ENCODE data around the gene CEP20. TPM values are rescaled to one million over a fixed set of nuclear protein-coding genes. Genes with fewer than 3 reads are reported as not detected.

Gene CEP20
- total and polyA plus RNA-seq, 2 of the 8 experiments (the other 6 are each of a cell fraction or from before 2014, with no cell fraction given): 16.2 to 49.0 TPM

DNA sequence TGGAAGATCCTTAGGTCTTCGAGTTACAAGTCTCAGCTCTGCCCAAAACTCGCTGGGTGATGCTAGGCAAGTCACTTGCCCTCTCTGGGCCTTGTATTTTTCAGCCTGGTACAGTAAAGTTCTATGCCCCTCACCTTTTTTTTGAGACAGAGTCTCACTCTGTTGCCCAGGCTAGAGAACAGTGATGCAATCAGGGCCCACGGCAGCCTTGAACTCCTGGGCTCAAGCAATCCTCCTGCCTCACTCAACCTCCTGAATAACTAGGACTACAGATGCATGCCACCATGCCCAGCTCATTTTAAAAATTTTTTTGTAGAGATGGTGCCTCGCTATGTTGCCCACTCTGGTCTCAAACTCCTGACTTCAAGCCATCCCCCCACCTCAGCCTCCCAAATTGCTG lies 35.4 kb downstream of the CEP20 start:
- Histone ChIP-seq H2BK12ac (ENCODE audit: low read depth, low read length) (no peak overlapping the region), H3K9ac (replicated peaks in 1 of 4; ENCODE audit: extremely low read depth in 1 of 4, low read depth in 3 of 4, low read length in 3 of 4) (no peak overlapping the region), H3K79me2 (ENCODE audit: control insufficient read depth in 1 of 2, insufficient read depth in 2 of 2, low read length in 2 of 2) (no peaks in the 10 kb centered on the region), H3K79me1 (ENCODE audit: low read depth, low read length) (no peaks in the 10 kb centered on the region), H2BK5ac (ENCODE audit: low read depth, low read length) (no peak overlapping the region), H3K36me3 (ENCODE audit: control insufficient read depth in 2 of 4, insufficient read depth in 4 of 4, low read length in 3 of 4) (no peaks in the 10 kb centered on the region), H3K4me3 (ENCODE audit: extremely low read depth in 1 of 4, insufficient read depth in 2 of 4, low read depth in 3 of 4, low read length in 4 of 4) (no peak overlapping the region), H3K27ac (ENCODE audit: low read depth, low read length) (no peak overlapping the region), H4K8ac (ENCODE audit: extremely low read depth, insufficient read depth, low read length) (no peak overlapping the region), H4K91ac (replicated peaks; ENCODE audit: insufficient read length, low read length) (no peak overlapping the region), H2BK20ac (ENCODE audit: low read length) (no peak overlapping the region), H3K23ac (ENCODE audit: insufficient read length) (no peak overlapping the region), H3K9me3 (ENCODE audit: insufficient read depth in 2 of 2, low read depth in 1 of 2, low read length in 1 of 2) (no peaks in the 10 kb centered on the region), H3K4ac (replicated peaks; ENCODE audit: insufficient read length, low read depth, low read length) (no peak overlapping the region), H2AFZ (ENCODE audit: low read length) (no peak overlapping the region), H3K14ac (ENCODE audit: insufficient read length) (no peak overlapping the region), H3K56ac (replicated peaks; ENCODE audit: insufficient read length, low read depth, low read length) (no peak overlapping the region), H2BK15ac (ENCODE audit: low read length) (no peak overlapping the region), H2BK120ac (replicated peaks; ENCODE audit: low read depth, low read length) (no peak overlapping the region), H2AK5ac (ENCODE audit: low read depth, low read length) (no peak overlapping the region), H4K5ac (ENCODE audit: insufficient read length, low read depth, low read length) (no peak overlapping the region), H3K4me2 (ENCODE audit: insufficient read depth in 1 of 2, low read depth in 2 of 2, low read length in 2 of 2) (no peak overlapping the region), H3K23me2 (ENCODE audit: low read depth, low read length) (peaks cover 11% of the 10 kb centered on the region), H3K27me3 (replicated peaks in 1 of 4; ENCODE audit: control insufficient read depth in 3 of 4, extremely low read depth in 1 of 4, insufficient read depth in 3 of 4, low read length in 3 of 4) (peaks cover 4 to 33% (median 26%) of the 10 kb centered on the region in 4 experiments), H4K20me1 (replicated peaks in 1 of 2; ENCODE audit: control insufficient read depth in 1 of 2, insufficient read depth in 2 of 2, low read length in 2 of 2) (no peaks in the 10 kb centered on the region), H3K18ac (ENCODE audit: extremely low read depth, low read length) (no peak overlapping the region), H3K4me1 (replicated peaks in 1 of 4; ENCODE audit: control insufficient read depth in 3 of 4, insufficient read depth in 4 of 4, low read length in 3 of 4) (no peaks in the 10 kb centered on the region; a peak in 2 of 7 replicates)
- CTCF ChIA-PET (ENCODE audit: partially characterized antibody): interaction anchor here (1.1 kb wide), 1 partner anchor 22 kb away, joined by 4 read pairs; no protein-coding TSS in a partner anchor
- whole genome bisulfite sequencing, 2 experiments (ENCODE audit: extremely low coverage in 1 of 2, insufficient coverage in 1 of 2, insufficient read length in 1 of 2, insufficient replicate concordance in 2 of 2, low coverage in 1 of 2, low lambda C conversion rate in 2 of 2, missing lambda C conversion rate in 1 of 2): 87% methylated on average over 4 of the region's 4 CpGs; no CpG with 5 or more reads in 1 of the 2 experiments
- POLR2A ChIA-PET (ENCODE audit: partially characterized antibody): interaction anchor here (1.2 kb wide), 1 partner anchor 75 kb away, joined by 3 read pairs; no protein-coding TSS in a partner anchor
- DNase-seq (ENCODE audit: low read depth in 1 of 2, low spot score in 2 of 2): no peak
- FAIRE-seq: no peak
- TF ChIP-seq CTBP2 (IDR thresholded peaks at IDR 0.05; ENCODE audit: borderline replicate concordance, insufficient read depth, insufficient read length, low read length): no peak
- no peak for TF ChIP-seq TEAD4 (IDR thresholded peaks at IDR 0.05; ENCODE audit: low read depth, low read length)
- no peak for TF ChIP-seq SUZ12 (IDR thresholded peaks at IDR 0.05; ENCODE audit: low read length)
- TF ChIP-seq CHD1 (IDR thresholded peaks at IDR 0.05; ENCODE audit: low read depth, low read length): no peak
- no peak for TF ChIP-seq EP300 (IDR thresholded peaks at IDR 0.05; ENCODE audit: borderline replicate concordance in 1 of 2, low read depth in 2 of 2, low read length in 2 of 2)
- TF ChIP-seq ATF3 (IDR thresholded peaks at IDR 0.05; ENCODE audit: insufficient read depth, low read depth, low read length): no peak
- no peak for TF ChIP-seq KDM4A (IDR thresholded peaks at IDR 0.05; ENCODE audit: low read depth, low read length, severe bottlenecking)
- no peak for TF ChIP-seq GABPA (IDR thresholded peaks at IDR 0.05; ENCODE audit: borderline replicate concordance, insufficient read depth, low read length)
- no peak for TF ChIP-seq MAFK (IDR thresholded peaks at IDR 0.05; ENCODE audit: low read depth, low read length)
- TF ChIP-seq BACH1 (IDR thresholded peaks at IDR 0.05; ENCODE audit: low read length): no peak
- no peak for TF ChIP-seq NRF1 (IDR thresholded peaks at IDR 0.05; ENCODE audit: low read depth, low read length)
- TF ChIP-seq ASH2L (IDR thresholded peaks at IDR 0.05; ENCODE audit: low read length): no peak
- no peak for TF ChIP-seq CHD2 (IDR thresholded peaks at IDR 0.05; ENCODE audit: low read length)
